ENCODE results near the gene ST3GAL4.

The ST3GAL4 gene

DNA sequence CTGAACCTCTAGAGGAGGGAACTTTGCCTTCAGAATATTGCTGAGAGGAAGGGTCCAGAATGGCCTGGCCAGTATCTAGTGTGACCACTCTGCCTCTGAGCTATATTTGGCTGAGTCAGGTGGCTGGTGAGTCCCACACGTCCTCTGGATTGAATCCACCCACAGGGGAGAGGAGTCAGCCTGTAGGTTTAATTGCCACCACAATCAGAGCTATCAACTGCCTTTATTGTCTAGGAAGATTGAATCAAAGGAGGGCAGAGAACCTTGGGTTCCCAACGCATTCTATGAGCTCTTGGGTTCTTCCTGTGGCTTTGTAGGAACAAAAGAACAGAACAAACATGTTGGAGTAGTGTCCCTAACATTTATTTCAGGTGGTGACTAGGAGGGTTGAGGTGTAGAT is 67.7 kb downstream of the ST3GAL4 start:
- Histone ChIP-seq H3K9me3 (no peaks in the 10 kb centered on the region), H3K4me3 (ENCODE audit: low read depth in 1 of 2, low read length in 1 of 2) (no peak overlapping the region), H3K27me3 (no peaks in the 10 kb centered on the region), H3K36me3 (no peaks in the 10 kb centered on the region), H3K27ac (no peak overlapping the region), H3K4me1 (ENCODE audit: control insufficient read depth in 1 of 2, insufficient read depth in 1 of 2, low read depth in 1 of 2, low read length in 1 of 2) (no peaks in the 10 kb centered on the region)
- TF ChIP-seq, protein P1, sequence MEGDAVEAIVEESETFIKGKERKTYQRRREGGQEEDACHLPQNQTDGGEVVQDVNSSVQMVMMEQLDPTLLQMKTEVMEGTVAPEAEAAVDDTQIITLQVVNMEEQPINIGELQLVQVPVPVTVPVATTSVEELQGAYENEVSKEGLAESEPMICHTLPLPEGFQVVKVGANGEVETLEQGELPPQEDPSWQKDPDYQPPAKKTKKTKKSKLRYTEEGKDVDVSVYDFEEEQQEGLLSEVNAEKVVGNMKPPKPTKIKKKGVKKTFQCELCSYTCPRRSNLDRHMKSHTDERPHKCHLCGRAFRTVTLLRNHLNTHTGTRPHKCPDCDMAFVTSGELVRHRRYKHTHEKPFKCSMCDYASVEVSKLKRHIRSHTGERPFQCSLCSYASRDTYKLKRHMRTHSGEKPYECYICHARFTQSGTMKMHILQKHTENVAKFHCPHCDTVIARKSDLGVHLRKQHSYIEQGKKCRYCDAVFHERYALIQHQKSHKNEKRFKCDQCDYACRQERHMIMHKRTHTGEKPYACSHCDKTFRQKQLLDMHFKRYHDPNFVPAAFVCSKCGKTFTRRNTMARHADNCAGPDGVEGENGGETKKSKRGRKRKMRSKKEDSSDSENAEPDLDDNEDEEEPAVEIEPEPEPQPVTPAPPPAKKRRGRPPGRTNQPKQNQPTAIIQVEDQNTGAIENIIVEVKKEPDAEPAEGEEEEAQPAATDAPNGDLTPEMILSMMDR (IDR thresholded peaks at IDR 0.05), result no peak

GRCh38 chr11:126423743-126424142 is 68.3 kb downstream of the ST3GAL4 start:
- Histone ChIP-seq H3K27me3 (no peaks in the 10 kb centered on the region), H3K4me1 (ENCODE audit: control insufficient read depth in 1 of 2, insufficient read depth in 1 of 2, low read depth in 1 of 2, low read length in 1 of 2) (no peaks in the 10 kb centered on the region), H3K27ac (no peak overlapping the region), H3K9me3 (no peaks in the 10 kb centered on the region), H3K4me3 (ENCODE audit: low read depth in 1 of 2, low read length in 1 of 2) (no peak overlapping the region), H3K36me3 (no peaks in the 10 kb centered on the region)
- TF ChIP-seq, protein P1 (IDR thresholded peaks at IDR 0.05), result no peak

GRCh38 chr11:126424471-126425039 is 69.1 kb downstream of the ST3GAL4 start:
- Histone ChIP-seq H3K4me3 (ENCODE audit: low read depth in 1 of 2, low read length in 1 of 2) (no peak overlapping the region), H3K4me1 (ENCODE audit: control insufficient read depth in 1 of 2, insufficient read depth in 1 of 2, low read depth in 1 of 2, low read length in 1 of 2) (no peaks in the 10 kb centered on the region), H3K27ac (no peak overlapping the region), H3K9me3 (no peaks in the 10 kb centered on the region), H3K27me3 (no peaks in the 10 kb centered on the region), H3K36me3 (no peaks in the 10 kb centered on the region)
- TF ChIP-seq, protein P1 (IDR thresholded peaks at IDR 0.05), result no peak

- no peaks in the 10 kb centered on the region for H3K4me1 ChIP-seq (ENCODE audit: control insufficient read depth in 1 of 2, insufficient read depth in 1 of 2, low read depth in 1 of 2, low read length in 1 of 2)
- H3K36me3 ChIP-seq, result no peaks in the 10 kb centered on the region
- no peak overlapping the region for H3K27ac ChIP-seq
Measured at GRCh38 chr11:126426106-126426505, 70.6 kb downstream of the ST3GAL4 start.

GRCh38 chr11:126426820-126427749 is 71.6 kb downstream of the ST3GAL4 start:
- Histone ChIP-seq H3K4me1 (ENCODE audit: control insufficient read depth in 1 of 2, insufficient read depth in 1 of 2, low read depth in 1 of 2, low read length in 1 of 2) (no peaks in the 10 kb centered on the region), H3K36me3 (no peaks in the 10 kb centered on the region), H3K4me3 (ENCODE audit: low read depth in 1 of 2, low read length in 1 of 2) (no peak overlapping the region), H3K9me3 (no peaks in the 10 kb centered on the region), H3K27me3 (no peaks in the 10 kb centered on the region), H3K27ac (no peak overlapping the region)
- TF ChIP-seq, protein P1 (IDR thresholded peaks at IDR 0.05), result no peak

More at GRCh38 chr11:126426106-126426505, 70.6 kb downstream of the ST3GAL4 start:
- TF ChIP-seq, protein P1 (IDR thresholded peaks at IDR 0.05), result no peak
- Histone ChIP-seq H3K9me3 (no peaks in the 10 kb centered on the region), H3K4me3 (ENCODE audit: low read depth in 1 of 2, low read length in 1 of 2) (no peak overlapping the region), H3K27me3 (no peaks in the 10 kb centered on the region)
